EL (cell line): ENCODE results near the gene COPS8.

Experiments used
- DNase-seq: peaks from one replicate; pipeline ENCODE4 v3.0.0-alpha.2; 2016

Gene COPS8

DNA sequence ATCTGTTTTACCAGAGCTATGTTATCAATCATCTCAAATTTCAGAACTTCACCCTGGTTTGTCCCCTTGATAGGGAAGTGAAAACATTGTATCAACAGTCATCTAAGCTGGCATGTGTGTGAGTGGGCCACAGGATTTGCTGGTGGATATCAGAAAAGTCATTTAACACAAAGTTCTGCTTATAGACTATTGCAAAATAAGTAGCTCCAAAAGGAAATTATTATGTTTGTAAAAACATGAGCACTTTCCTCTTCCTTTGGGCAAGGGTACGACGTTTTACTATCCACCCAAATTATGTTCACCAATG, 20.7 kb upstream of the COPS8 start:
- no peak for DNase-seq

DNA sequence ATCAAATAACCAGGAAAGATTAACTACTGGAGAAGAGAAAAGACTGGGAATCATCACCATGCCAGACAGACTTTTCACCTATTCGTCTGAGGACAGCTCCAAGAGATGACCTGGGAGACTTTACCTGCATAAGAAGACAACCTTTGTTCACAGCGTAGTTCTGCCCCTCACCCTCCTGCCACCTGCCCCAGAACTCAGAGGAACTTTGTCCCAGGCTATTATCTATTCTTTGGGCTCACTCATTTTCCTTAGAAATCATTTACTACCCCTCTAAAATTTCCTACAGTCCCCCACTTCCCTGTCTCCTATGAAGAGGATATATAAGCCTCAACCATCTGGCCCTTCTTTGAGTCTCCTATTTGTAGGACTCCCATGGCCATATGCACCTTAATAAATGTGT, 19.3 kb upstream of the COPS8 start:
- no peak for DNase-seq

DNA sequence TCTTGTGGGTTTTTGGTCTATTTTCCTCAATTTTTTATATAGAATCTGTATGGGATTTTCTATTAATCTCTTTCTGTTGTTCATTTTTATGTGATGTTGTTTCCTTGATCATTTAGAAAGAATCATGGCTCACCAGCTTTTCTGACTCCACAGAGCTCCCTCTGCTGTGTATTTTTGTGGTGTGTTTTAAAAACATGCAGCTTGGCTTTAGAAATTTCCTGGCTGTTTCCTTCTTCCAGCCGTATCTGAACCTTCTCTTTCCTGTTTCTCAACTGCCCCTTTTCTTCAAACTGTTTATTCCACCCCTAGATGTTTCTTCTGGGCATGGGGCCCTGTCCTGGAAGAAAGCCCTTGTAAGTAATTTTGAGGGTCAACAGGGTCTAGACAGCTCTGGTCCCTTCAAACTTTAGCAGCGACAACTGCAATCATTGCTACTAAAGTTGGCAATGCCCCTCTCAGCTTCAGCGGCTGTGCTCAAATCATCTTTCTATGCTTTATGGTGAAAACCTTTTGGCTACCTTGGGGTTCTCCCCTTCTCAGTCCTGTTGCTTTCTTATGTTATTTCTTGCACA, 17.6 kb upstream of the COPS8 start:
- no peak for DNase-seq

DNA sequence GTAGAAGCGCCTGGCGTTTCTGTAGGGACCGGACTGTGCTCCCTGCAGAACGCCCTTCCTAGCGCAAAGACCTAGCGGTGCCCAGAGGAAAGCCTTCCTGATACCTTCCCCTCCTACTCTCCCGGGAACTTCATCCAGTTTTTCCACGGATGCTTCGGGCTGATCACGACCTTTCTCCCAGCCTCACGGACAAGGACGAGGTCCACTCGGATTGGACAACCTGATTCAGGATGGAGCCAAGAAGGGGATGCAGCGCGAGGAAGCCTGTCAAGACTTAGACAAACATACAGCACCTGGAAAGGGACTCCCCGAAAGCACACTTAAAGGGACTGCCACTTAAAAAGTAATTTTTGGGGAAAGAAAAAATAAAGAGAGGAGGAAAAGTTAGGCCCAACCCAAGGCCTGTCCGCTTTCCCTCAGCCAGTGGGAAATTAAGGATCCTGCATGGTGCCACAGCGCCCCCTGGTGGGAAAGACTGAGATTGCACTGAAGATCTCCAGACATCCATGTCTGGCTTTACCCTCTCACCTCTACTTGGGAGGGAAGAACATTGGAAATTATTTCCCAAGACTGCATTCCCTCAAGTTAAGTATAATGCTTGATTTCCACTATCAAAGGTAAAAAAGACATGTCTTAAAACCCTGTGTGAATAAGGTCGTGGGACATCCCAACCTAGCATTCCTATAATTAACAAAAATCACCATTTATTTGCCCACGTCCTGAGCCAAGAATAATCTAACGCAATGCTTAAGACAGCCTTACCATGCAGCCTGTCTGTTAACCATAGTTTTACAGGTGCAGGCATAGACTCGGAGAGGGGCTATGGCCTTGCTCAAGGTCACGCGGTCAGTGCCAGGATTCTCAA, 13.4 kb upstream of the COPS8 start:
- DNase-seq: peak; percentile 62

DNA sequence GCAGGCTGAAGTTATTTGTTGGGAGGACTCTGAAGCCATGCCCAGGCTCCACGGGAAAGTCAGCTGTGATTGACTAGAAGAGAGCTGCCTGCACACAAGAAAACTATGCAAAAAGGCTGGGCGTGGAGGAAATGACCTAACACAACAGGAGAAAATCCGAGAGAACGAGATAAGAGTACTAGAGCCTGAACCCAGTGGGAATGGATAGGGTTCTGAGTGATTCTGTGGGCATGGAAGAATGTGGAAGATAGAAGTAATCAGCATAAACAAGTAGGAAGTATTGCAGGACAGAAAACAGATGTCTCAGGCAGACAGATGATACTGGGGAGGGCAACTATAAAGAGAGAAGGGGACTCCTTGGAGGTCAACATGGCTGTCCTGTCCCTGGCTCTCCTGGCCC, 12.1 kb upstream of the COPS8 start:
- DNase-seq: peak; percentile 76

DNA sequence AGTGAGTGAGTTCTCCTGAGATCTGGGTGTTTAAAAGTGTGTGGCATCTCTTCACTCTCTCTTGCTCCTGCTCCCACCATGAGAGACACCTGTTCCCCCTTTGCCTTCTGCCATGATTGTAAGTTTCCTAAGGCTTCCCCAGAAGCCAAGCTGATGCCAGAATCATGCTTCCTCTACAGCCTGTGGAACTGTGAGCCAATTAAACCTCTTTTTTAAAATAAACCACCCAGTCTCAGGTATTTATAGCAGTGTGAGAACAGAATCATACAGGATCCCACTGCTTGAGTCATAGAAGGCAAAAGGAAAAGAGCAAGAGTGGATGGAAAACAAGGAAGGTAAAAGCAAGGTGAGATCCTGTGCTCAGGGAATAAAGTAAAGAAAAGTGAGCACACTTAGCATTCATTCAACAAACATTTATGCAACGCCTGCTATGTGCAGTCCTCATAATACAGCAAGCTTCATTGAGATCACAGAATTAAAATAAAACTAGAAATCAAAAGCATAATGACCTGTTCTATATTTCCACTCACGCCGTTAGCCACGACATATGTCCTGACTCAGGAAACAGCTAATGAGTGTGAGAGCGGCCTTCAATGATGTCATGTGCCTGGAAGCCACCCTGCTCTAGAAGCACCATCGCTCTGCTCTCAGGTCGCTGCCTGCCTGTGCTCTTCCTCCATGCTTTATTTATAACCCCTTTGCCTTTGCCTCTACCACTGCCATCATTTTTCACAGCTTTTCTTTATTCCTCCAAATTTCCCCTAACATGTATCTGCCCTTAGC, 11.3 kb upstream of the COPS8 start:
- DNase-seq: peak; percentile 24

DNA sequence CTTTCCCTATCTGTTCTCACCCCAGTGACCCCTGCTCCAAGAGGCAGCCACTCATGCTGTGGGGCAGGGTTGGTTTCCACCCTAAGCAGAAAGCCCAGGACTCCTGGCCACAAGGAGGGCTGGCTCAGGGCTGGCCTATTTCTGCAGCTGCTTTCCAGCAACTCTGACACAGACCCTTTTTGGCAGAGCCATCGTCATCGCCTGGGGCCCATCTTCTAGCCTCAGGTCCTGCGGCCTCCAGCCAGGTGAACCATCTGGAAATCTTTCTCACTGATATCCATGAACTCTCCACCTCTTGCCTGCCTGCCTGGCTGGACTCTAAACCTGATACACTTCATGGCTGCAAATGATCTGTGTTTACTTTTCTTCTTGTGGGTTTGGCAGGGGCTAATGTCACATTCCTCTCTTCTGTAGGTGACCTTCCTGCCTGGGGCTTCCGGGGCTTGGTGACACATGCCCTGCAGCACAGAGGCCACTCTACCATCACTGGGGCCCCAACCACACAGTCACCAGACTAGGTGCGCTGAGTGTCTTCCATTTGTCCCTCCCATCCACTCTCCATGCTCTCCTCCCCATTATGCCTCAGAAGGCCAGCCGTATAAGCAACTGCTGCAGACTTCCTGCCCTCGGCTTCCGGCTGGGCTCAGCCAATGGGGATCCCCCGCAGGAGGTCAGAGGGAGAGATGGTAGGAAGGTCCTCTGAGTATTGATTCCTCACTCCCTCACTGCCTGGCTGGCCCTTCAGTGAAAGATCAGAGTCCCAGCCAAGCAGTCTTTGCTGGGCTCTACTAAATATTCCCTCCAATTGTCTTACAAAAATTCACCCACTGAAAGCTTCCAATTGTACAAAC, 9.7 kb upstream of the COPS8 start:
- DNase-seq: no peak

DNA sequence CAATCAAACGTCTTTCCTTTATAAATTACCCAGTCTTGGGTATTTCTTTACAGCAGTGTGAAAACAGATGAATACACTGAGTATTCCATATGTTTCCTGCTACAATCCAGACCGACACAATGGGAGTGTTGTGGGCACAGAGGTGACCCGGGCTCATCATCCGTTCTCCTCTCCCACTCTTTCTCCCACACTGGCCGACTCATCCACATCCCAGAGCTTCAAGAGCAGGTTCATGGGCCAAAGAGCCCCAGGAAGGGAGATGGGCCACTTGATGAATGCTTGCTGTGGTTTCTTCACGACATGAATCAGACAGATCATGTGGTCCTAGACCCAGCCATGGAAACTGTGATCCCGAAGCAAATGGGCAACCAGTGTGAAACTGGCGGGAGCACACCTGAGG, 4.1 kb upstream of the COPS8 start:
- DNase-seq: no peak

DNA sequence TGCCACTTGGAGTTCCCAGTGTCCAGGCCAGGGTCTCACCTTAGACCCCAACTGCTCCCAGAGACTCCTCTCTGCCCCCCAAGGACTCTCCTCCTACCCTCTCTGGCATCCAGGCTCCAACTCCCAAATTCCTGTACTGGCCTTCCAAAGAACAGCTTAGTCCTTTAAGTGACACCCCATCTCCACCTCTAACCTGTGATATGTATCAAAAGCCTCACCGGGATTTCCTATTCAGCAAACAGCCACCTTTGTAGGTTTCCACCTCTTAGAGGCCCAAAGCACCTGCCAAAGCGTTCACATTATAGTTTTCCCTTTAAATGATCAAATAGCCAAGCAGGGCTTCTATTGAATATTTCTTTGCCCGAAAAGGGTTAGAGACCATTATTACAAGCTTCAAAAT, 2.7 kb upstream of the COPS8 start:
- DNase-seq: no peak

DNA sequence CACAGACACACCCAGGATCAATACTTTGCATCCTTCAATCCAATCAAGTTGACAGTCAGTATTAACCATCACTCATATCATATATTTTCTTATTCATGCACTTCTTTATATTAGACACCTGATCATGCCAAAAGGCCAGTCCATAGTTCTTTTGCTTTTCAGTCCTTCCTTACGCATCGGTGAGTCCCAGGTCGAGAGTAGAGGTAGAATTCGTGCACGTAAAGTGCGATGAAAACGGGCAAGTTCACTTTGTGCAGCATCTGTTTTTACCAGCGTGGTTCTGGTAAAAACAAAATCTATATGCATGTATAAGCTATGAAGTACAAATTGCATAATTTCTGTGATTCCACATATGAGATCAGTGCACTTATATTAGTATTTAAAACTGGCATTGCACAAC, 1.2 kb upstream of the COPS8 start:
- no peak for DNase-seq

DNA sequence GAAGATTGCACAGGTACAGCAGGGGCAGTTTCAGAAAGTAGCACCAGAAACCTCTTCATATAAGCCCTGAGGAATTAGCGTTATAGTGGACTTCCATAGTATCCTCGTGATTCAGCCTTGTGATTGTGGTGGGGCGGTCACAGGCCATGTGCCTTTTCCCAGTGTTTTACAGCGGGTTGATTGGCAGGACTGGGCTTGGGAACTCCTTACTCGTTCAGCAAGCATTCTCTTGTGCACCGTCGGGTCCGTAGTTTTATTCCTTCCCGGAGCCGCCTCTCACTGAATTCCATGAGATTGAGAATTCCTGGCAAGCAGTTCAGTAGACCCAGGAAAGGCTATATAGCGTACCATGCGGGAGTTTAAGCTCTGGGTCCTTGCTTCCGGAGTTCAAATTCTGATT, 5.2 kb downstream of the COPS8 start:
- DNase-seq: no peak

DNA sequence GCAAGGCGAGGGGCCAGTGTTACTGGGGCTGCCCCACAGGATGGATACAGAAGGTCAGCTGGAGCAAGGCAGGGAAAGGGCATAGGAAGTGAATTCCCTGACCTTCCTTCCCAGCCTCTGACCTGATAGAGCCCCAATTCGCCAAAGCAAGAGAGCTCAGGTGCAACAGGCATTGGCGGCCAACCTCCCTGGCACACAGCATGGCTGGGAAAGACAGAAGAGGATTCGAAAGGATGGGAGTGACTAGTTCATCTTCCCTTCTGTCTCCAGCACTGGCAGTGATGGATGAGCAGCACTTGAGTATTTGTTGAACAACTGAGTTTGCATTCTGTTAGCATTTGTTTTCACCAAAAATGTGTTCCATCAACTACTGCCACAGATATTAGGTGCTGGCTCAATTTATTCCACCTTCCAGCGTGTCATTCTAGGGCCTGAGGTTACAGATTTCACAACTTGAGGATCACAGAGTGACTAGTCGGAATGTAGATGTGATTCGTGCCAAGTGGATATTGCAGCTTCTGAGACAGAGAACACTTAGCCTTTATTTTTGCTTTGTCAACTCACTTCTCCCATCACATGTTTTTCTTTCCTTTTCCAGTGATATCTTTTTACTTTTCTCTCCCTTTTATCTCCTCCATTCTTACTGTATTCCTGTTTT, 6.2 kb downstream of the COPS8 start:
- peak; percentile 22 for DNase-seq

DNA sequence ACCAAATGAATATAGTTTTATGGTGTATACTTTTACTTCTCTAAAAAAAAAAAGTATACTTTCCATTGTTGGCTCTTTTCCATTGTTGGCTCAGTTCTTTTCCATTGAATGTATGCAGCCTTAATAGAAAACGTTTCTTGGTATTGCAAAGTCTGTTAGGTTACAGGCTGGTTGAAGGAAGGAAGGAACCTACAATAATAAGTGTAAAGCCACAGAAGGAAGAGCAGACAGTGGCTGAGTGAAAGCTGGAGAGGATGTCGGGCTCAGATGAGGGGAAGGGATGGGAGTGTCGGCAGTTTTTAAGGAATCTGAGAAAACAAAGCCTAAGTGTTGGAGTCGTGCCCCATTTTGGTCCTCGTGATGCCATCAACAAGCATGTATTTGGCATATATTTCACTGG, 6.8 kb downstream of the COPS8 start:
- no peak for DNase-seq

DNA sequence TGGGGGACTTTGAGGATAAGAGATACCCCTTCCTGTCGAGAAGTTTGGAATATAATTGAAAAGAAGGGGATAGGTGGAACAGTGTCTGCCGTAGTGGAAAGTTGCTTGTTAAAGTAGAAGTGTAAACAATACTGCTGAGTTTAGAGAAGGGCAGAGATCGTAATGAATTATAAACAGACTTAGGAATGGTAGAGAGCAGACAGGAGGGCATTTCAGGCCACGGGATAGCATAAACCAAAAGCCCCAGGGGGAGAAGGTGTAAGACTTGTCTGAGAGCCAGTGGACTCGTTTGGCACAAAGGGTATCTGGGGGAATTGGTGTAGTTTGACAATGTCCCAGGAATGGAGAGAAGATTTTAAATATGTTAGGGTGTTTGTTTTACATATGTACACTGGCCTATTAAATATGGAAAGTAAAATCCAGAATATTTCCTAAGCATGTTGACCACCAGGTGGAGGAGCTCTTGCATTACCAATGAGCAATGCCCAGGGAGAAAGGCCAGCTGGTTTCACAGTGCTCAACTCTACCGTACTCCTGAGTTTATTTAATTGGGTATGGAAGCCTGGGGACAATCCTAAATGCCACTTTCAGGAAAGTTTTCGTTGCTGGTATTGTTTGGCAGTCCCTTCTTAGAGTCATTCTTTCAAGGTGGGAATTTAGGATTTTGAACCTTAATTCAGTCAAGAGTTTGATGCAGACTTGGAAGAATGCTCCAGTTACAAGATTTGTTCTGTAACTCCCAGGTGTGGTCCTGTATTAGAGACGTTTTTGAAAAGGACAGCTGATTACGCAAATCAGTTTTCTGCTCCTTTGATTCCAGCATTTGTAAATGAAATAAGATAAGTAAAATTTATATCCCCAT, 7.5 kb downstream of the COPS8 start:
- peak; percentile 54 for DNase-seq

DNA sequence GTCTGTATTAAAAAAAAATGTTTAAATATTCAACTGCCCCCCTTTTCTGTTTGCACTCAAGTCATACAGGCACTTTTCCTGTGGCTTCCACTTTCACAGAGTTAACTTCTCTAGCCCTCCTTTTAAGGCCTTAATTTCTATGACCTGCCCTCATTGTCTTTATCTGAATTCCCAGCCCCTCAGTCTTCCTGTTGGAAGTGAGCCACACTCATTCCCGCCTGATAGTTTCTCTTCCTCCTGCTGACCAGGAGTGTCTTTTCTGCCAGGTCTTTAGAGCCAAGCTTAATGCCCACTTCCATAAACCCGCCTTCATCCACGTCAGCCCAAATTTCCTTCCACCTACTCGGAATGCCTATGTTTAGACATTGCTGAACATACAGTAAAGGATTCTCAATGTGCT, 10.5 kb downstream of the COPS8 start:
- no peak for DNase-seq

DNA sequence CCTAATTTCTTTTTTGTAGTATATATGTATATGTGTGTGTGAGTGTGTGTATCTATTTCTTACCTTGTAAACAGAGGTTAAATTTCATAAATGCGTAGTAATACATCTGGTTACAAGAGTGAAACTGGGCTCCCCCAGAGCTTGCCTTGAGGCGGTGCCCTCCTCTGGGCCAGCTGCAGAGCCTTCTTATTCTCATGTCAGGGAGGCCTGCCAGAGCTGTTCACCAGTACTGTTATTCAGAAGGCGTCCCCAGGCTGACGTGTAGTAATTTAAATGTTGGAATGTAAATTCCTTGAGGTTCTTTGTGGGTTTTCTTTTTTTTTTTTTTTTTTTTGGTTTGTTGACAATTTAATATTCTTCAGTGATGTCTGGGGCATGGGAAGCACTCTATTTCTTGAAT, 11.2 kb downstream of the COPS8 start:
- DNase-seq: peak; percentile 86

DNA sequence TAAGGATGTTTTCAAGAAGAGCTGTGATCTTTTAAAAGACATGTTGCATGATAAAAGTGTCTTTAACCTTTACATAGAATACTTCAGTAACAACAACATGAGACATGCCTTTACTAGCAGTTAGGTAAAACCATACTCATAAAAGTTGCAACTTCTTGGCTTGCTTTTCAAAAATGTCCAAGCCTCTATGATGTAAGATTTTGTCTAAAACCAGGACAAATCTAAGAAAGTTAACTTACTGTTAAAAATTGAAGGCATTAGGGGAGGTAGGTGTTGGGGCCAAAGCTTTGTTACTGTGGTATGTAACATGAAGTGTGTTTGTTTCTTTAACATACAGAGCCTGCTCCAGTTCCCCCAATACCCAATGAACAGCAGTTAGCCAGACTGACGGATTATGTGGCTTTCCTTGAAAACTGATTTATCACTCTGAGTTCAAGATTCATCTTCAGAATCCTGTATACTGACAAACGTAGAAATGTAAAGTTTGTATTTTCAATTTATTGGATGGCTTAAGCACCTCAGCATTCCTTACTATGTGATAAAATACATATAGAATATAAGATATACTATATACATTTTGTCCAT, 11.7 kb downstream of the COPS8 start:
- no peak for DNase-seq

DNA sequence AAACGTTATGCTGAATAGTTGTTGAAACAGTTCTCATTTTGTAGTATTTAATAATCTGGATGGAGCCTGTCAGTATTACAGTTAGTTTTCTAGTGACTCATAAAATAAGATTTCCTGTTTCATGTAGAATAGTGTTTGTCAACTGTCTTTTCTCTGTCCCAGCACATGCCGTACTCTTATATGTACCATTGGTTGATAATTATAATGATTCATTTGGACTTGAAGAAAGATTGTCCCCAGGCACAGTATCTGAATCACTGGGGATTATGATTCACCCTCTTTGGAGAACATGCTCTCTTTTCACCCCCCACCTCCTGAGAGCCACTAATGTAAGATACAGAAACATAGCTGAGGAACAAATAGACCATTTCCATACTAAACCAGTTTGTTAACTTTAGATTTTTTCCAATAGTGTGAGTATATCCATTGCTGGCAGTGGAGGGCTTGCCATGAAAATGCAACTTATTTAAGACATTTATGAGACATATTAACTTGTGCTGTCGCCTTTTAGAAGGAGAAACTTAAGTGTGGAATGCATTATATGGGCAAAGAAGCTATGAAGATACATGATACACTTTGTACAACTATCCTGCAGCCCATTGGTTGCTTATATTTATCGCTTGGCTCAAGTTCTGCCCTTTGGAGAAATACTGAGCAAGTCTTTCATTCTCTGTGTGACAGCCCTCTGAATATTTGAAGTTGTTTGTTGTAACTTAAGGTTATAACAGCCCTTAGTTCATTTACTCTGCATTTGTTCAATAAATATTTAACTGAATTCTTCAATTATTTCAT, 12.4 kb downstream of the COPS8 start:
- peak; percentile 94 for DNase-seq

DNA sequence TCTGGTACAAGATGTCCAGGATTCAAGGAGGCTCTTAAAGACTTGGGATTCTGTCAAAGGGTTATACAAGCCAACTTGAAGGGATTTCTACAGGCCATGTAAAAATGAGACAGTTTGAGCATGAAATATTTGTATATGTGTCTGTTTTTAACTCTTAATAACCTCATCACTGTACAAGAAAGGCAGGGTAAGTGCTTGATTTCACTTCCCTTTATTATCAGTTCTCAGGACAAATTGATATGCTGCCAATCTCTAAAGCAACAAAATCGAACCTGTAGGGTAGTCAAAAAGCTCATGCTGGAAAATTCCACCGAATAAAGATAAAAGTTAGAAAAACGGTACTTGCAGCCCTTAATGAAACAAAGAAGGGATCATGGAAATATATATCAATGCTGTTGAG, 14.1 kb downstream of the COPS8 start:
- DNase-seq: no peak
